Measurements from ENCODE around the gene PARS2.
A peak's percentile ranks its signal among the peaks of the same experiment; 100 is the strongest.

PARS2 gene

DNA sequence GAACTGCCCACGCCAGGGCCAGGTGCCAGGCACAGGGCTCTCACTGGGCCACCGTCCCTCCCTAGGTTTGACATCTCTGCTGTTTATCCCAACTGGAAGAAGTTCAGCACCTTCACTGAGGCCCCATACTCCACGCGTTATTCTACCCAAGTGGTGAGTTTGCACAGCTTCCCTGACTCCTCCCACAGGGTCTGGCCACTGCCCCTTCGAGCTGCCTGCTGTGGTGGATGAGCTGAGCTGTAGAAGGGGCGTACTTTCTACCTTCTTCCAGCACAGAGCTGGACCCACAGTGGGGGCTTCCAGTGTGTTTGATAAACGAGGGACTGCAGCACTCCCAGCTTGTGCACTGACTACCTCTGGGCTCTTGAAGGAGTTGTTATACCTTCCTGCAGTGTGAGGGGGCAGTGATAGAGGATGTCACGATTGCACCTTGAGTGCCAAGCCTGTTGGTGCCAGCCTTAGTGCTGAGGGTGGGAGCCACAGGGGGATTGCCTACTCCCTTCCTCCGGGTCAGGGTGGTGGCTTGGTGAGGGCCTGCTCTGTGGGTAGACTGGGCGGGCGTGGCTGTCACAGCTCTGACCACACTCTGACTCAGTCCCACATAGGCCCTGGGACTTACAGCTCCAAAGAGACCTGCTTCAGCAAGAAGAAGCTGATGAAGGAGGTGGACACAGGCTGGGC lies 42.7 kb upstream of the PARS2 start:
- H3K4me3 ChIP-seq (ENCODE audit: low read length) = no peak overlapping the region
- no peaks in the 10 kb centered on the region for H3K9me3 ChIP-seq (ENCODE audit: control insufficient read depth, low read length)
- no peaks in the 10 kb centered on the region for H3K36me3 ChIP-seq (ENCODE audit: control insufficient read depth, insufficient read depth, low read length)
- no peak overlapping the region for H3K9ac ChIP-seq (ENCODE audit: low read length)
- H3K27me3 ChIP-seq (ENCODE audit: control insufficient read depth, insufficient read depth, low read length) = no peaks in the 10 kb centered on the region
- peaks cover 45% of the 10 kb centered on the region for H3K4me1 ChIP-seq (ENCODE audit: control insufficient read depth, insufficient read depth, low read length)

DNA sequence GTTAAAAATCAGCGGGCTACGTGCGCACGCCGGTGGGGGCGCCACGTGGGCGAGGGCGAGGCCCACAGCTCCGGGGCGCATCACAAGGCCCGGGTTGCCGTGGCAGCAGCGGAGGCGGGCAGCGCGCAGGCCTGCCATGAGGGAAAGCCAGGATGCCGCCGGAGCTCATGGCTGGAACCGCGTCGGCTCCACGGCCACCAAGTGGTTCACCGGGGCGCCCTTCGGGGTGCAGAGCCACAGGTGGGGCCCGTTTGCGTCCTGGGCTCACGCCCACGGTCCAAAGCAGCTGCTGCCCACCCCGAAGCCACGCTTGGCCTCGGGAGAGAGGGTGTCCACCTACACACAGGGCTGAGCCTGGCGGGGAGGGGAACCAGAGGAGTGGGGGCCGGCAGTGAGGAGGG lies 41.7 kb upstream of the PARS2 start:
- Histone ChIP-seq H3K9ac (ENCODE audit: low read length) (no peak overlapping the region), H3K4me1 (ENCODE audit: control insufficient read depth, insufficient read depth, low read length) (peaks cover 55% of the 10 kb centered on the region), H3K36me3 (ENCODE audit: control insufficient read depth, insufficient read depth, low read length) (no peaks in the 10 kb centered on the region), H3K4me3 (ENCODE audit: low read length) (no peak overlapping the region), H3K27me3 (ENCODE audit: control insufficient read depth, insufficient read depth, low read length) (peaks cover 6% of the 10 kb centered on the region), H3K9me3 (ENCODE audit: control insufficient read depth, low read length) (no peaks in the 10 kb centered on the region)

DNA sequence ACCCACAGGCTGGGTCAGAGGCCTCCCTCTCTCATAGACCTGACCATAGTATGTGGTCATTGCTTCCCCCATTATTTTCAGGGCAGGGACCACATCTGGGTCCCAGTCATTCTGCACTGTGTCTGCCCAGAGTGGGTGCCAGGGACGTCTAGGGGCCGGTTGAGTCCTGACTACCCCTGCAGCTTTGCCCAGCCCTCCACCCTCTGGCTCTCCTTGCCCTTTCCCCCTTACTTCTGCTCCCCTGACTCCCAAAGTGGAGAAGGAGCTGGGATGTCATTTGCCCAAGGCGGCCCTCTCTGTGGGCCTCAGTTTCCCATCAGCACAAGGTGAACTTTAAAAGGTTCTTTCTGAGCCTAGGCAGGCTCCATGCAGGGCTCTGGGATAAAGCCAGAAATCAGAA lies 41.1 kb upstream of the PARS2 start:
- no peaks in the 10 kb centered on the region for H3K36me3 ChIP-seq (ENCODE audit: control insufficient read depth, insufficient read depth, low read length)
- peaks cover 59% of the 10 kb centered on the region for H3K4me1 ChIP-seq (ENCODE audit: control insufficient read depth, insufficient read depth, low read length)
- no peak overlapping the region for H3K9ac ChIP-seq (ENCODE audit: low read length)
- H3K27me3 ChIP-seq (ENCODE audit: control insufficient read depth, insufficient read depth, low read length) = peaks cover 6% of the 10 kb centered on the region
- no peaks in the 10 kb centered on the region for H3K9me3 ChIP-seq (ENCODE audit: control insufficient read depth, low read length)
- H3K4me3 ChIP-seq (ENCODE audit: low read length) = no peak overlapping the region

DNA sequence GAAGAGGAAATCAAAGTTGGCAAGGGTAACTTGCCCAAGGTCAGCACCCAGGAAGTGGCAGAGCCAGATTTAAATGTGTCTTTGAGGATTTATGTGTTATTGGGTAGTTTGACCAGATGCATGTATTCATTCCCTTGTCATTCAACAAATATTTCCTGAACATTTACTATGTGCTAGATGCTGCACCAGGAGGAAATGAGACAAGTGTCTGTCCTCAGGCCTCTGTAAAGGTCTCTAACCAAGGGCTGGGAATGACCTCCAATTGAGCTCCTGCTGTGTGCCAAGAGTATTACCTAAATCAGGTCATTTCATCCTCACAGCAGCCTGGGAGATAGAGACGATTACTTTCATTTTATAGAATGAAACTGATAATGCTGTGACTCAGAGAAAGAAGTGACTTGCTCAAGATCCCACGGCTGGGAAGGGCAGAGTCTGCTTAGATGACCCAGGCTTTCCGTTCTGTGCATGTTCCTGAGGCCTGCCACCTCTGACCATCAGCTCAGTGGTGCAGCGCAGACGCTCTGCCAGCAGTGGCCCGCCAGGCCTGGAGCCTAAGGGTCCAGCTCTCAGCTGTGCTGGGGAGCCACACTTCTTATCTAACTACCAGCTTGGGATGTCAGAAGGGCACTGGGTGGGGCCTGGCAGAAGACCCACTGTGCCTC lies 40.3 kb upstream of the PARS2 start:
- H3K4me3 ChIP-seq (ENCODE audit: low read length) = no peak overlapping the region
- H3K27me3 ChIP-seq (ENCODE audit: control insufficient read depth, insufficient read depth, low read length) = peaks cover 6% of the 10 kb centered on the region
- H3K4me1 ChIP-seq (ENCODE audit: control insufficient read depth, insufficient read depth, low read length) = peaks cover 58% of the 10 kb centered on the region
- H3K36me3 ChIP-seq (ENCODE audit: control insufficient read depth, insufficient read depth, low read length) = no peaks in the 10 kb centered on the region
- H3K9ac ChIP-seq (ENCODE audit: low read length) = no peak overlapping the region
- no peaks in the 10 kb centered on the region for H3K9me3 ChIP-seq (ENCODE audit: control insufficient read depth, low read length)

DNA sequence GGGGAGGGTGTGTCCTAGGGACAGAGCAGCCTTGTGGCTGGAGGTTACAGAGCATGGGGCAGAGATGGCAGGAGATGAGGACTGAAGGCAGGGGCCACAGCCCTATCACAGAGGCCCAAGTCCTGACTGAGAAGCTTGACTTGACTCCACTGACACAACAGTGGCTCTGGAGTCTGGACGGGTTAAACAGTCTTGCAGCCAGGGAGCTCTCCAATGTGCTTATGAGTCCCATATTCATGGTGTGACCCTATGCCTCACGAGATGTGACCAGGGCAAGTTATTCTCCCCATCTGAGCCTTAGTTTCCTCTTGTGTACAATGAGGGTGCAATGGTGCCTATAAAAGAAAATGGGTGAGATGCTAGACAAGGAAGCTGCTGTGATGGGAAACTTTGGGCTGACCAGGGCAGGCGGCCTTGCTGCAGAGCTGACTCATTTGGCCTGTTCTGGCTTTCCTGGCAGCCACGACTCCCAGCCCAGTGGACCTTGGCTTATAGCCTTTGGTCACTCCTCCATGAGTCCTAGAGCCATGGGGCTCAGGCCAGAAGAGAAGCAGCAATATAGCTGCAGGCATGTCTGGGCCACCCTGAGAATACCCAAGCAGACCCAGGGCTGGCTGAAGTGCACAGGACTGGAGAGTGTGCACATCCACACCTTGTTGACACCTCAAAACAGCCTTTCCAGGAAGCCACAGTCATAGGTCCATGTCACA lies 39.6 kb upstream of the PARS2 start:
- Histone ChIP-seq H3K36me3 (ENCODE audit: control insufficient read depth, insufficient read depth, low read length) (no peaks in the 10 kb centered on the region), H3K27me3 (ENCODE audit: control insufficient read depth, insufficient read depth, low read length) (peaks cover 6% of the 10 kb centered on the region), H3K9me3 (ENCODE audit: control insufficient read depth, low read length) (no peaks in the 10 kb centered on the region), H3K4me3 (ENCODE audit: low read length) (no peak overlapping the region), H3K4me1 (ENCODE audit: control insufficient read depth, insufficient read depth, low read length) (peaks cover 59% of the 10 kb centered on the region), H3K9ac (ENCODE audit: low read length) (no peak overlapping the region)

DNA sequence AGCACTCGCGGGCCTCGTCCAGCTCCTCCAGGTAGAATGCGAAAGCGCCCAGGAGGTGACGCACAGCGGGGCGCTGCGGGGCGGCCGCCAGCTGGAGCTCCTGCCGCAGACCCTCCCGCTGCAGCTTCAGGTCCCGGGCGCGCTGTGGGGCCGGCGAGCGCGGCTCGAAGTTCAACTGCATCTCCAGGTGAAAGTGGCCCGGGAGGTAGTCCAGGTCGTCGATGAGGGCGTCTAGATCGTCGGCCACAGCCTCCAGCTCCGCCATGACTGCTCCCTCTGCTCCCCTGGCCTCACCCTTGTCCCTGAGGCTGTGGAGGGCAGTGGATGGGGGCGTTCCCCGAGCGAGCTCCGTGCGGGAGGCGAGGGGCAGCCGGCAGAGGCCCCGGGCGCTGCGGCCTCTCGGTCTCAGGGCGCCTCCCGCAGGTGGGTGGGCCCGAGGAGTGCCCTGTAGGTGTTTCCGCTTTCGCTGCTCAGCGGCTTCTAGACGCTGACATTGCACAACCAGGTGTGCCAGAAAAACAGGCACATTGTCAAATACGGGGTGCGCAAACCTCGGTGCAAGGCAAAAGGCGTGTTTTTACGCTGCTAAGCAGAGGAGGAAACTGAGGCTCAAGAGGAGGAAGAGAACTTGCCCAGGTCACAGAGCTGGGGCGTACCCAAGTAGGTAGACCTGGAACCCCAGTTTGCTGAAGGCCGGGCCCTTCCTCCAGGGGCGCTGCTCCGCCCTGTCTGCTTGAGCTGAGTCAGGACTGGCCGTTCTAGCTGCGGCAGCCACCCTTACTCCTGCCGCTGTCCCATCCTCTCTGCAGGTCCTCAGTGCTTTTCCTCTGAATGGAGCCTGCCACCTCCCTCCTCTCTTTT lies 36.8 kb upstream of the PARS2 start, which contains the start of gene TTC22:
TTC22 (minus strand) TSS at position 425 of the 861 bp plus-strand sequence; CDS start at position 265, 160 bp downstream.
- H3K27me3 ChIP-seq (ENCODE audit: control insufficient read depth, insufficient read depth, low read length) = peaks cover 6% of the 10 kb centered on the region
- no peaks in the 10 kb centered on the region for H3K9me3 ChIP-seq (ENCODE audit: control insufficient read depth, low read length)
- peak within 1 kb of the TSS; percentile 72 for H3K9ac ChIP-seq (ENCODE audit: low read length)
- peaks cover 62% of the 10 kb centered on the region for H3K4me1 ChIP-seq (ENCODE audit: control insufficient read depth, insufficient read depth, low read length)
- no peaks in the 10 kb centered on the region for H3K36me3 ChIP-seq (ENCODE audit: control insufficient read depth, insufficient read depth, low read length)
- H3K4me3 ChIP-seq (ENCODE audit: low read length) = peak within 1 kb of the TSS; percentile 82

DNA sequence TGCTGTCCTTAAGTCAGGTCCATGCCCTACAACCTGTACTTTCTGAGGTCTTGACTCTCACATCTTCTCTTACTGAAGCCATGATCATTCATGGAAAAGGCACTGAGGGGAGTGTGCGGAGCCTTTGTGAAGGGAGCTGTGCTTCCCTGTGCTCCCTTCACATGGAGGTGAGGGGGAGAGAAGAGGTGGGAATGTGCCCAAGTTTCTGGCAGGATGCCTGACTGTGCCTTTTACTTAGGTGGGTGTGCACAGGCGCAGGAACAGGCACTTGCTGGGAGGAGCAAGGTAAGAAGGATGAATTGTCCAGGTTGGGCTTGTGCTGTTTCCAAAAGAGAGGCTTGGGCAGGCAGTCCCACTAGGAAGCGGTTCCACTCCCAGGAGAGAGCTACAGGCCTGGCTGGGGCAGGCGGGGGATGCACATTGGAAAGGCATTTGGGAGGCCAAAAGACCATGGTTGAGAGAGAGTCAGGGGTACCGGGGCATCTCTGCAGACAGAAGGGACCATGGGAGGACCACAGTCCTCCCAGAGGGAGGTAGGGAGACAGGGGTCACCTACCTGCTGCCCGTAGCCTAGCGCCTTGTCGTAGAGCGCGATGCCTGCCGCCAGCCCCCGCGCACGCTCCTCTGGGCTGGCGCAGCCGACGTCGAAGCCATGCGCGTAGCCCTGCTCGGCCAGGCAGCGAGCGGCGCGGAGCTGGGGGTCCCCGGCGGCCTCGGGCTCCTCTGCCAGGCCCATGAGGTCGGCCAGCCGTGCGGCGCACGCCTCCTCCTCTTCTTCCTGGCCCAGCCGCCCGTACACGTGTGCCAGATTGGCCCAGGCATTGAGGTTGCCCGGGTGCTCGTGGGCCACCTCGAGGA lies 35.9 kb upstream of the PARS2 start:
- peaks cover 6% of the 10 kb centered on the region for H3K27me3 ChIP-seq (ENCODE audit: control insufficient read depth, insufficient read depth, low read length)

DNA sequence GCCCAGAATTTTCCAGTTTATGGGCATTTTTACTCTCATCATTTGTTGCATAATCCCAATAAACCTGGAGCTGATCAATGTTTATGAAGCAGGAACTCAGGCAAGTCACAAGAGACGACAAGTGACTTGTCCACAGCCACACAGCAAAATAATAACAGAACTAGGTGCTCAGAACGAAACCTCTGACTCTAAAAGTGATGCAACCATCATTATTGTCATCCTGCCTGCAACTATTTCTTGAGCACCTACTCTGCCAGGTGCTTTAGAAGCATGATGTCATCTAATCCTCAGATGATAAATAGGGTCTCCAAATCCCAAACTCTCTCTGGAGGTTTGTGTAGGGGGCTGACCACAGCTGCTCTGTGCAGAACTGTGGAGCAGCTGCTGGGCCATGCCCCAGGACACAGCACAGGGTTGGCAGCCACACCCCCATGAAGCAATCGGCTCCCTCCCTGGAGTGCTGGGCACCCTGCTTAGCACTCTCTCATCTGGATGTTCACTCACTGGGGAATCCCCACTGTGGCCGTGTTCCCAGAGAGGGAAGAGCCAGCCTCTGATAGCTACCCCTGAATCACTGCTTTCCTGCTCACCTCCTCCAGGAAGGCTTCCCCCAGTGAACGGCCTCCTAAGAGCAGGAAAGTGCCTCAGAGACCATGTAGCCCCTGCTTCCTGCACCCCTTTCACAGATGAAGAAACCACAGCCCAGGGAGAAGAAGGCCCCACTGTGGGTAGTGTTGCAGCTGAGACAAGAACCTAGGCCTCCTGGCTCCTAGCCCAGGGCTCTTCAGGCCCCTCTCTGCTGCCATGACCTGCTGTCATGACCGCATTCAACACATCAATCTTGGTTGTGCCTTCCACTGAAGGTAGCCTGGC lies 34.7 kb upstream of the PARS2 start:
- no peaks in the 10 kb centered on the region for H3K9me3 ChIP-seq (ENCODE audit: control insufficient read depth, low read length)
- H3K27me3 ChIP-seq (ENCODE audit: control insufficient read depth, insufficient read depth, low read length) = peaks cover 6% of the 10 kb centered on the region
- peak overlapping the region; percentile 72 for H3K9ac ChIP-seq (ENCODE audit: low read length)
- H3K4me1 ChIP-seq (ENCODE audit: control insufficient read depth, insufficient read depth, low read length) = peaks cover 62% of the 10 kb centered on the region
- H3K4me3 ChIP-seq (ENCODE audit: low read length) = peak overlapping the region; percentile 82
- no peaks in the 10 kb centered on the region for H3K36me3 ChIP-seq (ENCODE audit: control insufficient read depth, insufficient read depth, low read length)

More for the DNA sequence above, 35.9 kb upstream of the PARS2 start:
- no peaks in the 10 kb centered on the region for H3K36me3 ChIP-seq (ENCODE audit: control insufficient read depth, insufficient read depth, low read length)
- no peaks in the 10 kb centered on the region for H3K9me3 ChIP-seq (ENCODE audit: control insufficient read depth, low read length)
- peak overlapping the region; percentile 72 for H3K9ac ChIP-seq (ENCODE audit: low read length)
- peaks cover 62% of the 10 kb centered on the region for H3K4me1 ChIP-seq (ENCODE audit: control insufficient read depth, insufficient read depth, low read length)
- H3K4me3 ChIP-seq (ENCODE audit: low read length) = peak overlapping the region; percentile 82

DNA sequence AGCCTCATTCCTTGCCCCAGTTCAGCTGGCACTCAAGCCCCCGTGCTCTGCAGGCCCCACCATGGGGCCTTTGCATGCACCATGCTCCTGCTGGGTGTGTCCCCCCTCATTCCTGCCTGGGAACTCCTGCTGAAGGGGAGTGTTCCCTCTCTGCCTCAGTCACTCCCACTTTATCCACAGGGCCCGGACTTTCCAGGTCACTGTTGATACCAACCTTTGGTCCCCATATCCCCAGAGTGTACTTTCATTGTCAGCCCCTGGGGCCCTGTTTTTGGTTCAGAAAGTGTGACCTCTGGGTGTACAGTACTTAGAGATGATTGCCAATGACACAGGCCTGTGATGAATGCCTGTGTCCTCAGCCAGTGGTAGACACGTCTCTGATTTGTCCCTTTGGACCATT lies 33.9 kb upstream of the PARS2 start:
- H3K9me3 ChIP-seq (ENCODE audit: control insufficient read depth, low read length) = no peaks in the 10 kb centered on the region
- peak overlapping the region; percentile 82 for H3K4me3 ChIP-seq (ENCODE audit: low read length)
- peaks cover 65% of the 10 kb centered on the region for H3K4me1 ChIP-seq (ENCODE audit: control insufficient read depth, insufficient read depth, low read length)
- H3K27me3 ChIP-seq (ENCODE audit: control insufficient read depth, insufficient read depth, low read length) = peaks cover 6% of the 10 kb centered on the region
- peak overlapping the region; percentile 42 for H3K9ac ChIP-seq (ENCODE audit: low read length)
- no peaks in the 10 kb centered on the region for H3K36me3 ChIP-seq (ENCODE audit: control insufficient read depth, insufficient read depth, low read length)

DNA sequence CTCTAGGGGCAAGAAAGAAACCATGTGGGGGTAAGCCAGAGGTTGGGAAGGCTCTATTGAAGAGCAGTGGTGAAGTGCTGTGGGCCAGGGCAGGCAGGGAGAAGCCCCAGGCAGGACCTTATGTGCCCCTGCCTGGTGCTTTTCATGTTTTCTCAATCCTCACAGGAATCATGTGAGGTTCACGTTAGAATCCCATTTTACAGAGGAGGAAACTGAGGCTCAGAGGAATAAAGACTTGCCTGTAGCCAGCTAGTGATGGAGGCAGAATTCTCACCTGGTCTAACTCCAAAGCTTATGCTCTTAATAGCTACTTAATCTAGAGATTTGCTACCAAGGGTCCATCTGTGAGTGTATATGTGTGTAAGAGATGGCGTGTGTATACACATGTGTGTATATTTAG lies 32.6 kb upstream of the PARS2 start:
- Histone ChIP-seq H3K36me3 (ENCODE audit: control insufficient read depth, insufficient read depth, low read length) (no peaks in the 10 kb centered on the region), H3K27me3 (ENCODE audit: control insufficient read depth, insufficient read depth, low read length) (peaks cover 6% of the 10 kb centered on the region), H3K9ac (ENCODE audit: low read length) (no peak overlapping the region), H3K9me3 (ENCODE audit: control insufficient read depth, low read length) (peaks cover 3% of the 10 kb centered on the region), H3K4me1 (ENCODE audit: control insufficient read depth, insufficient read depth, low read length) (peaks cover 71% of the 10 kb centered on the region), H3K4me3 (ENCODE audit: low read length) (no peak overlapping the region)

Data from mucosa of stomach (tissue), 1 donor.